Inflammatory macrophage (primary cell): Measurements from ENCODE around the gene SGO1.

Experiments used
- DNase-seq, 2 donors: peaks; one replicate each; pipeline ENCODE4 v3.0.0-alpha.2; 2020 to 2022

The SGO1 gene

GRCh38 chr3:20154078-20154477 lies 31.9 kb downstream of the SGO1 start:
- no peak for DNase-seq

DNA sequence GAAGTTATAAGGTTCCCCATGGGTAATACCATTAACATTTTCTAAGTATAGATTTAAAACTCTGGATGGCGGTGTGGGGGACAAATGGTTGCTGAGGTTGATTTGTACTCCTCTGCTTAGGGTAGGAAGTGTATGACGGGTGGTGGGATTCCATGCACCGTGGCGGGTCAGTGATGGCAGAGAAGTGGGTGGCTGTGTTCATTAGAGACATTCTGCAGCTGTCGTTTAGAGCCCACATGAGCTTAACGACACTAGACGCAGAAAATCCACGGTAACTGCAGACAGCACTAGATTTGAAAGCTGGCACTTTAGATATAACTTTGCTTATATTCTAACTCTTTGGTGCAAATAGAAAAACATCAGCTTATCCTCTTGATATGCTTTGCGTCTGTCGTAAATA lies 37.5 kb downstream of the SGO1 start:
- DNase-seq, result no peak

DNA sequence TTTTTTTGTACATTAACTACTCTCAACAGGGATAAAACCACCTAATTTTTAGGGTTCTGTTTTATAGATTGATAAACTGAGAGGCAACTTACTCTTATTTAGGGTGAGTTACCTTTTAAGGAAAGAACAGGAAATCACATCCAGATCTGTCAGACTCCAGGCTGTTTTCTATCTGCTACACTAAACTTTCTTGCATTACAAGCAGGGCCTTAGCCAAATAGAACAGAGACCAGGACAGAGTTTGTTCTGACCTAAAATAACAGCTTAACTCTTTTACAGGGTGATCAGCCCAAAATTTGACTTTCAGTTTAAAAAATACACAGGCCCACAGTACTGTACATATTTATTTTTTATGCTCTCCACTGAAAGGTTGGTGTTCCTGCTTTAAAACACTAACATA lies 38.6 kb downstream of the SGO1 start:
- DNase-seq, result no peak

DNA sequence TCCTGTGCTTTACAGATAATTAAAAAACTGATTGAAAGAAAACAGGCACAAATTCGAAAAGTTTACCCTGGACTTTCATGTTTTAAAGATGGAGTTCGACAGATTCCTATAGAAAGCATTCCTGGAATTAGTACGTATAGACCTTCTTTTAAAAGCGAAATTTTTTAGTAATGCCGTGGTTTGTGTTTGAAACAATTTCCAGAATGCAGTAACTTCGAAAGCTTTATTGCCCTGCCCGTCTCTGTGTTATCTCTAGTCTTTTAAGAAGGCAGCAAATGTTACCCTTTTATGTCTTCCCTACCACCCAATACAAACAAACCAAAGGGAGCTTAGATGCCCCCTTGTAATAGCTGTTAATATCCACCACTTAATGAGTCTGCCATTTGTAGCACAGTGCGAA lies 39.7 kb downstream of the SGO1 start:
- no peak for DNase-seq

DNA sequence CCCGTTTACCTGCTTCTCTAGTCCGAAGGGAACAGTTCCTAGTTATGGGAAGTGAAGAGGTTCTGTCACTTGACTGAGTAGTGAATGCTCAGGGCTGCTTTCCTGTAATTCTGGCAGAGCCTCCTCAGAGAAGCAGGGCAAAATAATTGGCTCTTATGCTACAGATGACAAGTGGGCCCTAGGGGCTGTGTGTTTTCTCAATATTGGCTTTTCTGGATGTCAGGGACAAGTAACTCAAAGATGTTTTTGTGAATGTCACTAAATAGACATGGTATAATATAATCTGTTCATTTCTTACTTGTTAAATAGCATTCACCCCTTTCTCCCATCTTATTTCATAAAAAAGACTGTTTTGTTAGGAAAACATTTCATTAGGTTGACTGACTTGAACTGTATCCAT lies 40.1 kb downstream of the SGO1 start:
- DNase-seq, result no peak

- DNase-seq, result no peak
These were observed 42.5 kb downstream of the SGO1 start for GRCh38 chr3:20143519-20143918.

DNA sequence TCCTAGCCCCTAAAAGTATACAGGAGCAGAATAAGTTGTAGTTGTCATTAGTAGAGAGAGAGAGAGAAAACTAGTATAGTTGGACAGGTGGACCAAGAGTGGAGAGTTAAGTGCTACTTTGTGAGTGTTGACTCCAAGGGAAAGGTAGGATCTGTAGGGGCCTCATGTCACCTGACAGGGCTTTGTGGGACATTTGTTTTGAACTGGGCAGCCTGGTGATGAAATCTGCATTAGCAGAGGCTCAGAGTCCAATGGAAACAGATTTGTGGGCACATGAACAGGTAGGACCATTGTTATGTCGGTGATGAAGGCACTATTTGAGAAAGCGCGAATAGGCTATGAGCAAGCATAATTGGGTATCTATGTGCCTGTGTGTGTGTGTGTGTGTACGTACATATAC lies 43.5 kb downstream of the SGO1 start:
- DNase-seq, result no peak

DNA sequence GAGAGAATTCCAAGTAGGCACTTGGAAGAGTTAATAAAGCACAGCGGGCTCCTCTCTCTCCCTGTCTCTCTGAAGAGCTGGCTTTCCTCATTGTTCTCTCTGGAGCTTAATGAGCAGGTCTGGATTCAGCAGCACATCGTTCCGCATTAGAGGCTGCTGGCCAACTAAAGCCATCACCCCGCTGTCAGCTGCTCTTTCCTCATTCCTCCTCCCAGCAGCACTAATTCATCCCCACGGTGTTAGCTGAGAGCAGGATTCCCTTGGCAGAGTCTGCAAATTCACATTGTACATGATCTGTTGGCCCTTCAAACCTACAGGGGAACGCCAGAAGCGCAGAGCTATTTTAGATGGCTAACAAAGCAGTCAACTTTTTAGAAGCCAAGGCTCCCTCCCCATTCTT lies 44.2 kb downstream of the SGO1 start:
- no peak for DNase-seq

DNA sequence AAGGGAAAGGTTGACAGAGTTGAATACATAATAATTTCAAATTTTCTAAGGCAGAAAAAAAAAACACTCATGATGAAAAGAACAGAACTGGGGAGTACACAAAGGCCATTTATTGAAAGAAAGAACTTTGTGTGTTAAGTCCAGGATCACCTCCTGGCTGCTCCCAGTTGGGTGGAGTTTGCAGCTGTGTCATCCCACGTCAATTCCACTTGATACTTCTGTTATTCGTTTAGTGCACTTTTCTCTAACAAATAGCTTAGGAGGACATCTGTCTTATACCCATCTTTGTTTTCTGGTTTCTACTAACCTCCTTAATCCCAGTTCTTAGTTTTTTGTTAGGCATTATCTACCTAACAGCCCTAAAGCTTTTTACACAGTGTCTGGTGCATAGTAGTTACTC lies 44.7 kb downstream of the SGO1 start:
- DNase-seq, result no peak

DNA sequence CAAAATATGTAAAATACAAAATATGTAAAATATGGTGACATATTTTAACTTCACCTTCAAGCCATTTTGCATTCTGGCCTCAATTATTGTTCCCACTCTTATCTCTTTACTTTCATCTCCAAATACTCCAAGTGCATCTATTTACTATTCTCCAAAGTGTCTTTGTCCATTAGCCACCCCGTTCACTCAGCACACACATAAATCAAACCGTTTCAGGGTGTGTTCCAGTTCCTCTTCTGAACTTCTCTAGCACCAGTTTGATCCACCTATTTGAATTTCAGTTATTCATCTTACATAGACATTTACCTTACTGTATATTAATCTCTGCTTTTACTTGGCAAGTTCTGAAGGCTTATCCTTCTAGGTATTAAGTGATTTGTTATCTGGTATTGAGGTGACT lies 45.1 kb downstream of the SGO1 start:
- no peak for DNase-seq

DNA sequence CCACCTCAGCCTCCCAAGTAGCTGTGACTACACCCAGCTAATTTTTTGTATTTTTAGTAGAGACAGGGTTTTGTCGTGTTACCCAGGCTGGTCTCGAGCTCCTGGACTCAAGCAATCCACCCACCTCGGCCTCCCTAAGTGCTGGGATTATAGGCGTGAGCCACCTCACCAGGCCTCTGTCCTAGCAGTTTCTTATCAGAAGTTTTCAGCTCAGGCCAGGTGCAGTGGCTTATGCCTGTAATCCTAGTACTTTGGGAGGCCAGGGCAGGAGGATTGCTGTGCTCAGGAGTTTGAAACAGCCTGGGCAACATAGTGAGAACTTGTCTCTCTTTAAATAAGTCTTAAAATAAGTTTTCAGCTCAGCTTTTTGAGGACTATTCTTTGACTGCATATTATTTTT lies 48.4 kb downstream of the SGO1 start:
- DNase-seq, result no peak

DNA sequence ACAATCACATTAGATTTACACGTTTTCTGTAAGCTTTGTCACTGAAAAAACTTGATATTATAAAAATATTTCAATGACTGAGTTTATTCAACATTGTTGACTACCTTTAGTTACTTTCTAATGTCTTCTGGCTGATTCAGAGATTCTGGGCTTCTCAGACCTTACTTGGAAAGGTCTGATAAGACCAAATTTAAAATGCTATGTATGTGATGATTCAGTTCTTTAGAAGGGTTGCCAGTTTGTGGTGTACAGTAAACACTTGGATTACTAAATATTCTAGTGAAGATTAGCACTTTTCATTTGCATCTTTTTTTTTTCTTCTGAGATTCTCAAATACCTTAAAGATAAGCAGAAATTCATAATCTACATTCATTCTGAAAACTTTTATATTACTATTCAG lies 49.8 kb downstream of the SGO1 start:
- no peak for DNase-seq

DNA sequence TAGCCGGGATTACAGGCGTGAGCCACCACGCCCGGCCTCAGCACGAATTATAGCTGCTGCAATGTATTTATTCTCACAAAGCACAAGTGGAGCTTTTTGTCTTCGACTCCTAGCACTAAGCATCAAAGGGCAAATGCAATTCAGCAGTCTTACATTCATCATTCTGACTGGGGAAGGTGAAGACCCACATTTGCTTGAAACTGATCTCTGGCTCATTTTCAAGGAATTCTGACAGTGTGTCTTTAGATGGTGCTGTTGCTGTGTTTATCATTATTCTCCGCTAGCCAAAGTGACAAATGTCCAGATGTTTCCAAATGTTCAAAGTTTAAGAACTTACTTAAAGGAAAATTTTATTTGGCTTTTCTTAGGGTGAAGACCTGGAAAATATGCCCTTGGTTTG lies 55.9 kb downstream of the SGO1 start:
- DNase-seq, result no peak

DNA sequence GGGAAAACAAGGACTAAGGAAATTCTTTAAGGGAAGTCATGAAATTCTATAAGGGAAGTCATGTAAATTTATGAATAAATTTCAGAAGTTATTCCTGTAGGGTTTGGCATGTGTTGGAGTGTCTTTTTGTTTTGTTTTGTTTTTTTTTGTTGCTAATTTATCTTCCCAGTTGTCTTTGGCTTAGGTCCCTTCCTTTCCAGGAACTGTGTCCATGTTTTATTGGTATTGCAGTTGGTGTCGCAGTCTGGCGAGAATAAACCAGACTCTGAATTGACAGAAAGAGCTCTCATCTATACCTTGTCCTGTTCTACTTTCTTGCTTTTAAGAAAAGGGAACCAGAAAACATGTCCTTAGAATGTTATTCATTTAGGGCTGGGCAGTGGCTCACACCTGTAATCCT lies 57.6 kb downstream of the SGO1 start:
- no peak for DNase-seq

GRCh38 chr3:20125897-20126296 lies 60.1 kb downstream of the SGO1 start:
- DNase-seq, result peak; percentile 70 to 74

- DNase-seq, result no peak
These were observed 60.7 kb downstream of the SGO1 start for GRCh38 chr3:20125289-20125688.

DNA sequence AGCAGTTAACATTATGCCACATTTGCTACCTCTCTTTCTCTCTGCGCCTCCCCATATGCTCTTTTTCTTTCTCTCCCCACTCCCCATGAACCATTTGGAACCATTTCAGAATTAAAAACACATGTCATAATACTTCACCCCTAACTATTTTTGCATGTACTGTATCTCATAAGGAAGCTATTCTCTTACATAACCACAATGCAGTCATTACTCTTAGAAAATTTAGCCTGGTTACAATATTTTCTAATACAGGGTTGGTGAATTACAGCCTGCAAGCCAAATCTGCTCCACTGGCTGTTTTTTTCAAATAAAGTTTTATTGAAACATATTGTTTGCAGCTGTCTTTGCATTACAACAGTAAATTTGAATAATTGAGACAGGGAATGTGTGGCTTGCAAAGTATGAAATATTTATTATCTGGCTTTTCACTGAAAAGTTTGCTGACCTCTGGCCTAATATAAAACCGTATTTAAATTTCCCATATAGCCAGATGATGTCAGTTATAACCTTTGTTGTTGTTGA lies 62.8 kb downstream of the SGO1 start:
- no peak for DNase-seq

GRCh38 chr3:20121088-20121487 lies 64.9 kb downstream of the SGO1 start:
- DNase-seq, result no peak
